Endodermal cell (in vitro differentiated cells): ENCODE results near the gene PODN. TPM values are rescaled to one million over a fixed set of nuclear protein-coding genes. Genes with fewer than 3 reads are reported as not detected.

Experiments
- DNase-seq: peaks from one replicate; pipeline ENCODE4 v3.0.0-alpha.2; 2017
- H3K27ac ChIP-seq: 2 replicates; pipeline ENCODE4 v1.5.1; 2013; ENCODE audit warnings: mild to moderate bottlenecking, low read depth, low read length, moderate library complexity
- H3K27me3 ChIP-seq: 2 replicates; pipeline ENCODE4 v1.6.1; 2013; ENCODE audit warnings: mild to moderate bottlenecking, low read length, moderate library complexity; ENCODE audit not compliant: insufficient read depth, control insufficient read depth, poor library complexity, severe bottlenecking
- H3K36me3 ChIP-seq: 2 replicates; pipeline ENCODE4 v1.7.0; 2013; ENCODE audit warnings: mild to moderate bottlenecking, low read length, moderate library complexity; ENCODE audit not compliant: control insufficient read depth, insufficient read depth
- H3K4me1 ChIP-seq: one replicate; pipeline ENCODE4 v1.7.0; 2013; ENCODE audit warnings: low read length; ENCODE audit not compliant: control insufficient read depth, insufficient read depth
- H3K4me3 ChIP-seq: 2 replicates; pipeline ENCODE4 v1.5.1; 2013; ENCODE audit warnings: mild to moderate bottlenecking, low read length, moderate library complexity
- H3K9ac ChIP-seq: 2 replicates; pipeline ENCODE4 v1.6.1; 2013; ENCODE audit warnings: mild to moderate bottlenecking, low read length, moderate library complexity; ENCODE audit not compliant: poor library complexity, severe bottlenecking; ENCODE audit errors: extremely low read depth
- H3K9me3 ChIP-seq: 2 replicates; pipeline ENCODE4 v1.6.1; 2013; ENCODE audit warnings: mild to moderate bottlenecking, low read length, moderate library complexity; ENCODE audit not compliant: control insufficient read depth
- H3K27ac Mint-ChIP-seq: 2 replicates; pipeline ENCODE4 v1.8.0; 2020; ENCODE audit warnings: mixed read lengths
- H3K27me3 Mint-ChIP-seq: 2 replicates; pipeline ENCODE4 v1.8.0; 2021; ENCODE audit warnings: mild to moderate bottlenecking, mixed read lengths; ENCODE audit not compliant: insufficient read depth
- H3K36me3 Mint-ChIP-seq: 2 replicates; pipeline ENCODE4 v1.8.0; 2020; ENCODE audit warnings: low read depth, mixed read lengths
- H3K4me1 Mint-ChIP-seq: 2 replicates; pipeline ENCODE4 v1.8.0; 2020; ENCODE audit warnings: mixed read lengths
- H3K4me3 Mint-ChIP-seq: 2 replicates; pipeline ENCODE4 v1.8.0; 2020; ENCODE audit warnings: mild to moderate bottlenecking, moderate library complexity, mixed read lengths
- H3K9me3 Mint-ChIP-seq: 2 replicates; pipeline ENCODE4 v1.8.0; 2020; ENCODE audit warnings: mild to moderate bottlenecking, mixed read lengths
- CTCF ChIP-seq: fragments of 200-600 bp; sonication (generic); conservative IDR thresholded peaks from 2 replicates; pipeline ENCODE4 v1.5.0; 2021; ENCODE audit warnings: antibody characterized with exemption, mild to moderate bottlenecking
- WGBS, 2 experiments: methylation state at CpG; one replicate each; pipeline versions ENCODE4 v1.1.5 to v1.1.7; 2013; ENCODE audit warnings: missing lambda C conversion rate in 2 of 2, mixed read lengths in 1 of 2; ENCODE audit not compliant: insufficient coverage in 1 of 2, insufficient read length in 1 of 2; 5-methylcytosine and 5-hydroxymethylcytosine counted together
- total RNA-seq, 2 donors: library from RNA; stranded (reverse); fragmentation: NEBNext Ultra II Directional in 1 of 2; extraction: Animal tissue kit (Norgen Biotek cat#: 25700) in 1 of 2; gene quantifications; 2 replicates in 1 of 2; 3 replicates in 1 of 2; pipeline ENCODE4 v1.2.1, GENCODE V29; 2021

Gene PODN
- total RNA-seq, 2 donors from 2014 or later = 3.0 to 3.6 TPM

- TF ChIP-seq CTCF = no peak
- Histone ChIP-seq H3K36me3 (no peaks in the 10 kb centered on the region), H3K4me1 (peaks cover 2% of the 10 kb centered on the region), H3K27me3 (peaks cover 40% of the 10 kb centered on the region), H3K9me3 (no peaks in the 10 kb centered on the region), H3K4me3 (no peak overlapping the region), H3K27ac (no peak overlapping the region), H3K9ac (no peak overlapping the region)
- Mint-ChIP-seq H3K36me3 (no peaks in the 10 kb centered on the region), H3K4me3 (no peak overlapping the region), H3K27me3 (peaks cover 30% of the 10 kb centered on the region), H3K9me3 (no peaks in the 10 kb centered on the region), H3K4me1 (peaks cover 1% of the 10 kb centered on the region), H3K27ac (no peak overlapping the region)
- 91 to 94% methylated on average over 4 to 7 of the region's 7 CpGs for WGBS, 2 experiments
- peak; percentile 44 for DNase-seq
Observed at GRCh38 chr1:53069265-53069662, 7.3 kb downstream of the PODN start.

GRCh38 chr1:53069663-53070327, 7.8 kb downstream of the PODN start:
- 92 to 93% methylated on average over 26 to 31 of the region's 31 CpGs for WGBS, 2 experiments
- Mint-ChIP-seq H3K27me3 (peaks cover 25% of the 10 kb centered on the region), H3K36me3 (no peaks in the 10 kb centered on the region), H3K4me1 (peaks cover 1% of the 10 kb centered on the region), H3K27ac (no peak overlapping the region), H3K4me3 (no peak overlapping the region), H3K9me3 (no peaks in the 10 kb centered on the region)
- DNase-seq = peak; percentile 46
- peaks cover 35% of the 10 kb centered on the region for H3K27me3 ChIP-seq
- peaks cover 2% of the 10 kb centered on the region for H3K4me1 ChIP-seq
- H3K36me3 ChIP-seq = no peaks in the 10 kb centered on the region
- H3K4me3 ChIP-seq = no peak overlapping the region
- no peak for TF ChIP-seq CTCF
- H3K9ac ChIP-seq = no peak overlapping the region
- no peak overlapping the region for H3K27ac ChIP-seq
- no peaks in the 10 kb centered on the region for H3K9me3 ChIP-seq

GRCh38 chr1:53070621-53071020, 8.6 kb downstream of the PODN start:
- H3K9me3 ChIP-seq = no peaks in the 10 kb centered on the region
- H3K36me3 Mint-ChIP-seq = no peaks in the 10 kb centered on the region
- H3K27ac Mint-ChIP-seq = peak overlapping the region; percentile 64
- WGBS, 2 experiments = 94 to 95% methylated on average over 9 to 12 of the region's 12 CpGs
- DNase-seq = no peak
- H3K4me3 ChIP-seq = no peak overlapping the region
- no peak overlapping the region for H3K4me3 Mint-ChIP-seq
- H3K4me1 ChIP-seq = peaks cover 2% of the 10 kb centered on the region
- H3K27me3 Mint-ChIP-seq = peaks cover 18% of the 10 kb centered on the region
- TF ChIP-seq CTCF = no peak
- H3K27ac ChIP-seq = no peak overlapping the region
- no peaks in the 10 kb centered on the region for H3K36me3 ChIP-seq
- H3K9ac ChIP-seq = no peak overlapping the region
- no peaks in the 10 kb centered on the region for H3K9me3 Mint-ChIP-seq
- peaks cover 1% of the 10 kb centered on the region for H3K4me1 Mint-ChIP-seq
- peaks cover 26% of the 10 kb centered on the region for H3K27me3 ChIP-seq
